IPS DF 4.7 (cell line): Measurements from ENCODE around the gene LYSMD4.
"Not testable (repeated sequence)": the region's sequence is repeated elsewhere in the genome, so short reads cannot be mapped to it uniquely, and the experiment has no call there.

Source experiments
- DNase-seq: peaks from one replicate; pipeline ENCODE4 v3.0.0-alpha.2; 2013; ENCODE audit warnings: low spot score; ENCODE audit errors: extremely low read depth

Gene LYSMD4

GRCh38 chr15:99733268-99734039 lies at the start of gene LYSMD4:
LYSMD4 (minus strand) TSS chr15:99733437; CDS start chr15:99731999, 1,438 bp downstream.
- no peak for DNase-seq

GRCh38 chr15:99782029-99782428 lies 48.8 kb upstream of the LYSMD4 start:
- DNase-seq: not testable (repeated sequence)

- no peak for DNase-seq
Measured at GRCh38 chr15:99777144-99777543, 43.9 kb upstream of the LYSMD4 start.

GRCh38 chr15:99764522-99764921 lies 31.3 kb upstream of the LYSMD4 start:
- no peak for DNase-seq

GRCh38 chr15:99763827-99764226 lies 30.6 kb upstream of the LYSMD4 start:
- DNase-seq: no peak

GRCh38 chr15:99762288-99762687 lies 29.1 kb upstream of the LYSMD4 start:
- DNase-seq: no peak

GRCh38 chr15:99755692-99756409 lies 22.6 kb upstream of the LYSMD4 start:
- DNase-seq: no peak

- DNase-seq: no peak
Measured at GRCh38 chr15:99753066-99753465, 19.8 kb upstream of the LYSMD4 start.

GRCh38 chr15:99752556-99752955 lies 19.3 kb upstream of the LYSMD4 start:
- DNase-seq: no peak

GRCh38 chr15:99750326-99750725 lies 17.1 kb upstream of the LYSMD4 start:
- DNase-seq: not testable (repeated sequence)

GRCh38 chr15:99749386-99749785 lies 16.1 kb upstream of the LYSMD4 start:
- DNase-seq: no peak

GRCh38 chr15:99745370-99746086 lies 12.3 kb upstream of the LYSMD4 start:
- no peak for DNase-seq

- no peak for DNase-seq
Measured at GRCh38 chr15:99744142-99744541, 10.9 kb upstream of the LYSMD4 start.

GRCh38 chr15:99741835-99742234 lies 8.6 kb upstream of the LYSMD4 start:
- DNase-seq: no peak

GRCh38 chr15:99738021-99738847 lies 5.0 kb upstream of the LYSMD4 start:
- no peak for DNase-seq

GRCh38 chr15:99736702-99737101 lies 3.5 kb upstream of the LYSMD4 start:
- no peak for DNase-seq

GRCh38 chr15:99735868-99736267 lies 2.6 kb upstream of the LYSMD4 start:
- no peak for DNase-seq

- DNase-seq: no peak
Measured at GRCh38 chr15:99734575-99734974, 1.3 kb upstream of the LYSMD4 start.

- DNase-seq: not testable (repeated sequence)
Measured at GRCh38 chr15:99734040-99734291, 729 bp upstream of the LYSMD4 start.

- DNase-seq: no peak
Measured at GRCh38 chr15:99732751-99733267, 428 bp downstream of the LYSMD4 start.

GRCh38 chr15:99732124-99732750 lies 1.0 kb downstream of the LYSMD4 start:
- DNase-seq: no peak
